ENCODE data around the gene ZNF695. TPM values are rescaled to one million over a fixed set of nuclear protein-coding genes. Genes with fewer than 3 reads are reported as not detected.

ZNF695 gene
- total RNA-seq (1 to 10 TPM in 1 of 7 donors, under 1 TPM in 2, not detected in 4; 0.28 to 3.4 (median 0.72) TPM), polyA plus RNA-seq (under 1 TPM; 0.23 to 0.35 TPM)
- long read RNA-seq, donor 1, result 0 reads
- long read RNA-seq, donor 2, partial matches to known transcripts, result 0 of 3 reads
- long read RNA-seq, donor 2, other reads (novel, unspliced or antisense), result 0 of 3 reads
- long read RNA-seq, donor 3, result 0 reads

DNA sequence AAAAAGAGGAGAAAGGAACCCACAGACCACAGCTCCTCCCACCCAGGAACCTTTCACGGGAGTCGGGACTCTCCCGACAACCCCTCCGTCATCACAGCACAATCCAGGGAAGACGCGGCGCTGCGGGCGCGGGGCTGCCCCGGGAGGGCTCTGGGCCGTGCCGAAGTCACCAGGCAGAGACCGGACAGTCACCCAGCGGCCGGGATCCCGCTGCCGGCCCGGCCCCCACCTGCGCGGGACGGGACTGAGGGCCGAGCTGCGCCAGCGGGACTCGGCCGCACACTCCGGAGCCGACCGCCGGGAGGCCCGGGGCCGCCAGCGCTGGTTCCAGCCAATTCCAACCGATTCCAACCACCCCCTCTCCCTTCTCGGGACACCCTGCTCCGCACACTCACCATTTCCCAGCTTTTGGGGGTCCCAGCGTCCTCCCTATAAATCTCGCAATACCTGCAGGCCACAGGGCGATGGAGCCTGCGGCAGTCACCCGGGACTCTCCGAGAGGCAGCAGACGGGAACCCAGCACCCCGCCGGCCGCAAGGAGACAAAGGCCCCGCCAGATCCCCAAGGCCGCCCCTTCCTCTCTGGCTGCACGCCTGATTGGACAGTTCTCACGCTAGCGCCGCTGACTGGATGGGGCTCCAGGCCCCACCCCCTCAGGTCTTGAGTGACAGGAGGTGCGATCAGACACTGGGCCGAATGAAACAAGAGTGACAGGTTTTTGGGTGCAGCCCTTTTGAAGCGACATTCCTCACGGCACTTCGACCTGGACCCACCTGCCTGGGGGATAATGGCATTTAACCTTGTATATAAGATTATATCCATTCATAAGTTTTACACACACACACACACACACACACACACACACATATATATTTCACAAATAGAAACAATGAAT is at the start of gene ZNF695:
Gene ZNF695 (minus strand): TSS at position 547 of the 895 bp plus-strand sequence. CDS start 149 bp downstream, at position 398.
- peak; percentile 40 to 81 (median 62) for DNase-seq
- no peaks in the 10 kb centered on the region for H3K9me3 ChIP-seq
- no peak for TF ChIP-seq CTCF (IDR thresholded peaks at IDR 0.05)
- no peak for TF ChIP-seq EP300 (IDR thresholded peaks at IDR 0.05)
- TF ChIP-seq POLR2A (IDR thresholded peaks at IDR 0.05), result no peak
- H3K27me3 ChIP-seq, result no peaks in the 10 kb centered on the region
- H3K36me3 ChIP-seq, result no peaks in the 10 kb centered on the region
- H3K4me3 ChIP-seq, result peak within 1 kb of the TSS; percentile 35
- H3K27ac ChIP-seq, result no peak within 1 kb of the TSS
- intact Hi-C loops (cut with DNase I), result no loop called here
- 0 to 1% (median 1%) methylated on average over 43 to 58 of the region's 58 CpGs for WGBS, 3 donors
- H3K4me1 ChIP-seq (ENCODE audit: insufficient read depth), result no peaks in the 10 kb centered on the region

DNA sequence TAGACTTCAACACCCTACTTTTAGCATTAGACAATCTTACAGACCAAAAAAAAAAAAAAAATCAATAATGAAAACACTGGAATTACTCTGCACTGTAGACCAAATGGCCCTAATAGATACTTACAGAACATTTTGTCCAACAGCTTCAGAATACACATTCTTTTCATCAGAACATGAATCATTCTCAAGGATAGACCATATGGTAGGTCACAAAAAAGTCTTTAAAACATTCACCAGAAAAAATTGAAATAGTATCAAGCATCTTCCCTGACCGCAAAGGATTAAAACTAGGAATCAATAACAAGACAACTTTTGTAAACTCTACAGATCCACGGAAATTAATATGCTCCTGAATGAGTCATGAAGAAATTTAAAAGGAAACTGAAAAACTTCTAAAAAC is 48.2 kb upstream of the ZNF695 start:
- TF ChIP-seq CTCF (IDR thresholded peaks at IDR 0.05) (no peak), POLR2A (IDR thresholded peaks at IDR 0.05) (no peak), EP300 (IDR thresholded peaks at IDR 0.05) (no peak)
- no peak for DNase-seq
- 41 to 48% (median 44%) methylated on average over 2 of the region's 2 CpGs for whole genome bisulfite sequencing, 3 donors
- no peaks in the 10 kb centered on the region for H3K36me3 ChIP-seq
- H3K4me1 ChIP-seq (ENCODE audit: insufficient read depth), result no peaks in the 10 kb centered on the region
- no peak overlapping the region for H3K27ac ChIP-seq
- intact Hi-C loops (cut with DNase I), result no loop called here
- no peaks in the 10 kb centered on the region for H3K27me3 ChIP-seq
- no peak overlapping the region for H3K4me3 ChIP-seq
- peaks cover 0 to 6% of the 10 kb centered on the region in 2 donors for H3K9me3 ChIP-seq

DNA sequence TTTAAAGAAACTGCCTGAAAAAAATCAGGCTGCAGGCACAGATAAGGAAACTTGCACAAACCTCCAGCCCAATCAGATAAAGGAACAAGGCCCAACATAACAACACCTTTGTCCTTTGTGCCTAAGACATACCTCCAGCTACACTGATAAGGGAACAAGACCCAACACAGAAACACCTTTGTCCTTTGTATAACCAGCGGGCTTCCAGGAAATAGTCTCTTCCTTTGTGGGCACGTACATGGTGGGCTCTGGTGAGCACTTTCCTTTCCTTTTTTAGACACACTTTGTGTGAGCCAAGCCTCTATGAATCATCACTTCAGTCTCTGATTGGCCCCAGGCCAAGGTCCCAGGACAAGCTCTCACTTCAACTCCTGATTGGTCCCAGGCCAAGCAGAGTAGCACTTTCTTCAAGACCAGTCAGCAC is 47.1 kb upstream of the ZNF695 start:
- DNase-seq, result no peak
- no peaks in the 10 kb centered on the region for H3K36me3 ChIP-seq
- 57 to 89% (median 76%) methylated on average over 2 of the region's 2 CpGs for WGBS, 3 donors
- TF ChIP-seq POLR2A (IDR thresholded peaks at IDR 0.05), result no peak
- no peak for TF ChIP-seq EP300 (IDR thresholded peaks at IDR 0.05)
- TF ChIP-seq CTCF (IDR thresholded peaks at IDR 0.05), result no peak
- intact Hi-C loops (cut with DNase I), result no loop called here
- H3K4me3 ChIP-seq, result no peak overlapping the region
- H3K4me1 ChIP-seq (ENCODE audit: insufficient read depth), result no peaks in the 10 kb centered on the region
- no peaks in the 10 kb centered on the region for H3K27me3 ChIP-seq
- peaks cover 0 to 6% of the 10 kb centered on the region in 2 donors for H3K9me3 ChIP-seq
- H3K27ac ChIP-seq, result no peak overlapping the region

GRCh38 chr1:247047702-247048101 is 39.8 kb upstream of the ZNF695 start:
- intact Hi-C loops (cut with DNase I), result loop anchor here in 1 of 4 donors (10.0 kb wide), 1 partner anchor 1187 kb away; the partner anchor contains the start of gene OR2M4
- Histone ChIP-seq H3K4me3 (no peak overlapping the region), H3K4me1 (ENCODE audit: insufficient read depth) (no peaks in the 10 kb centered on the region), H3K36me3 (no peaks in the 10 kb centered on the region), H3K9me3 (peaks cover 0 to 9% of the 10 kb centered on the region in 2 donors), H3K27ac (no peak overlapping the region), H3K27me3 (no peaks in the 10 kb centered on the region)
- no peak for DNase-seq
- WGBS, 3 donors, result 89 to 96% (median 92%) methylated on average over 2 of the region's 2 CpGs
- TF ChIP-seq POLR2A (IDR thresholded peaks at IDR 0.05) (no peak), EP300 (IDR thresholded peaks at IDR 0.05) (no peak), CTCF (IDR thresholded peaks at IDR 0.05) (no peak)
